GM12873 (cell line): ENCODE measurements around the gene ZSCAN21.

Experiments used
- CTCF ChIP-seq: IDR thresholded peaks from 2 replicates; pipeline ENCODE4 v1.5.1; 2012; ENCODE audit warnings: low read depth, mild to moderate bottlenecking, moderate library complexity, low read length, control low read depth; ENCODE audit not compliant: insufficient read depth; ENCODE audit errors: missing control alignments

The ZSCAN21 gene

GRCh38 chr7:100071018-100071723 lies 21.6 kb downstream of the ZSCAN21 start:
- TF ChIP-seq CTCF = no peak

- no peak for TF ChIP-seq CTCF
These were observed 22.9 kb downstream of the ZSCAN21 start for GRCh38 chr7:100072462-100072861.

GRCh38 chr7:100074841-100075240 lies 25.3 kb downstream of the ZSCAN21 start:
- no peak for TF ChIP-seq CTCF

- no peak for TF ChIP-seq CTCF
These were observed 25.8 kb downstream of the ZSCAN21 start for GRCh38 chr7:100075418-100075817.

GRCh38 chr7:100077205-100077604 lies 27.6 kb downstream of the ZSCAN21 start:
- TF ChIP-seq CTCF = no peak

GRCh38 chr7:100079024-100079560 lies 29.5 kb downstream of the ZSCAN21 start:
- no peak for TF ChIP-seq CTCF

- no peak for TF ChIP-seq CTCF
These were observed 31.4 kb downstream of the ZSCAN21 start for GRCh38 chr7:100080907-100081534.
